Measurements from ENCODE around the gene MTARC2. TPM values are rescaled to one million over a fixed set of nuclear protein-coding genes. Genes with fewer than 3 reads are reported as not detected.

MTARC2 gene
- total and polyA plus RNA-seq, 7 donors, result 4.1 to 12.4 (median 8.8) TPM

- intact Hi-C loops (cut with DNase I), result no loop called here
- no peak overlapping the region for H3K27ac ChIP-seq
- no peak overlapping the region for H3K4me3 ChIP-seq
- DNase-seq (no peak), ATAC-seq (no peak)
- WGBS, 3 donors, result 92 to 95% (median 93%) methylated on average over 5 of the region's 5 CpGs
- H3K27me3 ChIP-seq (ENCODE audit: insufficient read depth in 3 of 3, low read length in 2 of 3), result no peaks in the 10 kb centered on the region
- no peaks in the 10 kb centered on the region for H3K9me3 ChIP-seq
- H3K4me1 ChIP-seq, result no peaks in the 10 kb centered on the region
- H3K36me3 ChIP-seq (ENCODE audit: insufficient read depth in 1 of 2, low read depth in 1 of 2), result no peaks in the 10 kb centered on the region
- no peak for TF ChIP-seq CTCF (IDR thresholded peaks at IDR 0.05)
Observed at GRCh38 chr1:220826729-220827128, 78.6 kb downstream of the MTARC2 start.

- Histone ChIP-seq H3K36me3 (ENCODE audit: insufficient read depth in 1 of 2, low read depth in 1 of 2) (no peaks in the 10 kb centered on the region), H3K4me3 (no peak overlapping the region), H3K27me3 (ENCODE audit: insufficient read depth in 3 of 3, low read length in 2 of 3) (no peaks in the 10 kb centered on the region), H3K27ac (no peak overlapping the region), H3K9me3 (no peaks in the 10 kb centered on the region), H3K4me1 (no peaks in the 10 kb centered on the region)
- 65 to 68% (median 67%) methylated on average over 4 of the region's 4 CpGs for WGBS, 3 donors
- DNase-seq (no peak), ATAC-seq (no peak)
- intact Hi-C loops (cut with DNase I), result no loop called here
- TF ChIP-seq CTCF (IDR thresholded peaks at IDR 0.05), result no peak
Observed at GRCh38 chr1:220827445-220828178, 79.5 kb downstream of the MTARC2 start.

DNA sequence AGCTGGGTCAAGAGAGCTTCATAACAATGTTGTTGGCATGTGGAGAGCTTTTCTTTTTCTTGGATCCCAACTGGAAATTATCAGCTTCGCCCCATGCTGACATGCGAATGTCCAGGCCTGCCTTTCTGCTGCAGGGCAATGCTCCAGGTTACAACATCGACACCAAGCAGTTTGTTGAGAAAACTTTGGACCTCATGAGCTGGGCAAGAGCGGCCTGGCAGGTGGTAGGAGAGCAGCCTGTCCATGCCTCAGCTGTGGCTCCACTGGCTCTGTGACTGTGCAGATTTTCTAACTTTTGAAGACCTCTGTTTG, 80.0 kb downstream of the MTARC2 start:
- intact Hi-C loops (cut with DNase I), result no loop called here
- Histone ChIP-seq H3K9me3 (no peaks in the 10 kb centered on the region), H3K27ac (no peak overlapping the region), H3K4me1 (no peaks in the 10 kb centered on the region), H3K4me3 (no peak overlapping the region), H3K36me3 (ENCODE audit: insufficient read depth in 1 of 2, low read depth in 1 of 2) (no peaks in the 10 kb centered on the region), H3K27me3 (ENCODE audit: insufficient read depth in 3 of 3, low read length in 2 of 3) (no peaks in the 10 kb centered on the region)
- TF ChIP-seq CTCF (IDR thresholded peaks at IDR 0.05), result no peak
- WGBS, 3 donors, result 53 to 65% (median 53%) methylated on average over 4 of the region's 4 CpGs
- ATAC-seq, result no peak
- DNase-seq, result no peak

GRCh38 chr1:220828950-220829586, 80.9 kb downstream of the MTARC2 start:
- DNase-seq (no peak), ATAC-seq (no peak)
- Histone ChIP-seq H3K36me3 (ENCODE audit: insufficient read depth in 1 of 2, low read depth in 1 of 2) (no peaks in the 10 kb centered on the region), H3K9me3 (no peaks in the 10 kb centered on the region), H3K27me3 (ENCODE audit: insufficient read depth in 3 of 3, low read length in 2 of 3) (no peaks in the 10 kb centered on the region), H3K27ac (no peak overlapping the region), H3K4me1 (no peaks in the 10 kb centered on the region), H3K4me3 (no peak overlapping the region)
- WGBS, 3 donors, result 62 to 74% (median 62%) methylated on average over 4 of the region's 4 CpGs
- TF ChIP-seq CTCF (IDR thresholded peaks at IDR 0.05), result no peak
- intact Hi-C loops (cut with DNase I), result no loop called here
